GM18526 (cell line): ENCODE data around the gene IFNE.

ENCODE experiments used
- POLR2A ChIP-seq: IDR thresholded peaks from 3 replicates; pipeline ENCODE4 v1.6.1; 2011; ENCODE audit not compliant: insufficient read length; ENCODE audit errors: extremely low read depth

Gene IFNE, protein sequence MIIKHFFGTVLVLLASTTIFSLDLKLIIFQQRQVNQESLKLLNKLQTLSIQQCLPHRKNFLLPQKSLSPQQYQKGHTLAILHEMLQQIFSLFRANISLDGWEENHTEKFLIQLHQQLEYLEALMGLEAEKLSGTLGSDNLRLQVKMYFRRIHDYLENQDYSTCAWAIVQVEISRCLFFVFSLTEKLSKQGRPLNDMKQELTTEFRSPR

DNA sequence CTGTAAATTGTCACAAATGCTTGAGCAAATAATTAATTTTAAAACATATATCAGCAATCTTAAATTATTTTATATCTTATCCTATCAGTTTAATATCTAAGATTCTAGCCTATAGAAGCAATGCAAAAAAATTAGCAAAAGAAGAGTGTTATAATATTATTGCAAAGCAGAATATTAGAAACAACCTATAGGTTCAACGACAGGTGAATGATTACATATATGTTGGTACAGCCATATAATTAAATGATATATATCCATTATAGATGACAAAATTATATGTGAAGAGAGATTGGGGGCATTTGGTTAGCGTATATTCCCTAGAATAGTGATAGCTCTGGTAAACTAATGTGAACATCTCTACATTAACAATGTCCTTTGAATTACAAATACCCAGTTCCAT, at the start of gene IFNE:
Gene IFNE, minus strand, starts transcription at position 101 of the 400 bp plus-strand sequence. CDS start 619 bp downstream, outside the sequence.
- no peak for TF ChIP-seq POLR2A

DNA sequence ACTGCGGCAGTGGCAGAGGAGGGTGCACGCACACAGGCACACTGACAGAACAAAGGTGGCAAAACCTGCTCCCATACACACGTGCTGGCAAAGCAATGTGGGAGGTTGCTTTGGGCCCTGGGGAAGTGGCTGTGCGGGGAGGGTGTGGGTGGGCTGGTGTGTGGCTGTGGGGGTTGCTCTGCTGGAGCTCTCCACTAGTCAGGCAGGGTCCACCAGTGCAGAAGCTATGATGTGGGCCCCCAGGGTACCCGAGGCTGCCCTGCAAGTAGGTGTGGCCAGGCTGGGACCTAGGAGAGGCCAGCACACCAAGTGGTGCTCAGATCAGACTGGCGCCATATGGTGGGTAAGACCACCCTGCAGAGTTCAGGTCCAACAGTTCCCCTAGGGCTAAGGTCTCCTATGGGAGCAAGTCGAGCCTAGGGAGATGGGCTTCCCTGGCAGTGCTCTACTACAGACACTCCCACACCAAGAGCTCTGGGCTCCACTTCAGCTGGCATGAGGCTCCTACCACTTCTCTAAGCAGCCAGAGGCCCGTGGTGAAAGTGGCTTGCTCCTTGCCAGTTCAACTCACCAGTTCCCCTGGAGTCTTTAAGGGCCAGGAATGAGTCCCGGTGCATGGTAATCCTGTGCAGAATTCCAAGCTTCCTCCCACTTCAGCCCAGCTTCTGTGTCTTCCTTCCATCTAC, 46.2 kb upstream of the IFNE start:
- TF ChIP-seq POLR2A, result no peak

DNA sequence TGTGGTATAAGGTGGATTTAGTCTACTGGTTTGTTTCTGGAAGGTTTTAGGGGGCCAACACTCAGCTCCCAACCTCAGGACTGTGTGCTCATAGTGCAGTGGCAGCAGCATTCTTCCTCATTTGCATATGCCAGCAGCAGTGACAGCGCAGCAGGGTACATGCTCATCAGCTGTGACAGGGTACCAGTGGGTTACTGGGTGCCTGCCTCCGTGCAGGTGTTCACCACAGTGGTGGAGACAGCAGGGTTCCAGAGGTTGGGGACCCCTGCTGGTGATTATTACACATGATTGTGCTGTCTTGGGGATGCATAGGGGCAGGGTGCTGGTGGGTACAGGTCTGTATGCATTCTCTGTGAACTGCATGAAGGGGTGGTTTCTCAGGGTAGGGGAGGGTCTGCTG, 45.5 kb upstream of the IFNE start:
- TF ChIP-seq POLR2A, result no peak

DNA sequence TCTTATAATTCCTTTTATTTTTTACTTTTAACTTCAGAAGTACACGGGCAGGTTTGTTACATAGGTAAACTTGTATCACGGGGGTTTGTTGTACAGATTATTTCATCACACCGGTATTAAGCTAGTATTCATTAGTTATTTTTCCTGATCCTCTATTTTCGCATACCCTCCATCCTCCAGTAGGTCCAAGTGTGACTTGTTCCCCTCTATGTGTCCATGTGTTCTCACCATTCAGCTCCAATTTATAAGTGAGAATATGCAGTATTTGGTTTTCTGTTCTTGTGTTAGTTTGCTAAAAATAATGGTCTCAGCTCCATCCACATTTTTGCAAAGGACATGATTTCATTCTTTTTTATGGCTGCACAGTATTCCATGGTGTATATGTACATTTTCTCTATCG, 43.1 kb upstream of the IFNE start:
- no peak for TF ChIP-seq POLR2A

DNA sequence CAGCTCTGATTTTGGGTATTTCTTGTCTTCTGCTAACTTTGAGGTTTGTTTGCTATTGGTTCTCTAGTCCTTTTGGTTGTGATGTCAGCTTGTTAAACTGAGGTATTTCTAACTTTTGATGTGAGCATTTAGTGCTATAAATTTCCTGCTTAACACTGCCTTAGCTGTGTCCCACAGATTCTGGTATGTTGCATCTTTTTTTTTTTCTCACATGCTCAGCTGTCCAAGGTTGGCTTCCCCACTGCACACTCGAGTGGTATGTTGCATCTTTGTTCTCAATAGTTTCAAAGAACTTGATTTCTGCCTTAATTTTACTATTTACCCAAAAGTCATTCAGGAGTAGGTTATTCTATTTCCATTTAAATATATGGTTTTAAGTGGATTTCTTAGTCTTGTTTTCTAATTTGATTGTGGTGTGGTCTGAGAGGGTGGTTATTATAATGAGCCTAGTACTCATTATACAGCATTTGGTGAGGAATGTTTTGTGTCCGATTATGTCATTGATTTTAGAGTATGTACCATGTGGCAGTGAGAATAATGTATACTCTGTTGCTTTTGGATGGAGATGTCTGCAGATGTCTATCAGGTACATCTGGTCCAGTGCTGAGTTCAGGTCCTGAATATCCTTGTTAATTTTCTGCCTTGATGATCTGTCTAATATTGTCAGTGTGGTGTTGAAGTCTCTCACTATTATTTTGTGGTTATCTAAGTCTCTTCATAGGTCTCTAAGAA, 42.2 kb upstream of the IFNE start:
- TF ChIP-seq POLR2A, result no peak

DNA sequence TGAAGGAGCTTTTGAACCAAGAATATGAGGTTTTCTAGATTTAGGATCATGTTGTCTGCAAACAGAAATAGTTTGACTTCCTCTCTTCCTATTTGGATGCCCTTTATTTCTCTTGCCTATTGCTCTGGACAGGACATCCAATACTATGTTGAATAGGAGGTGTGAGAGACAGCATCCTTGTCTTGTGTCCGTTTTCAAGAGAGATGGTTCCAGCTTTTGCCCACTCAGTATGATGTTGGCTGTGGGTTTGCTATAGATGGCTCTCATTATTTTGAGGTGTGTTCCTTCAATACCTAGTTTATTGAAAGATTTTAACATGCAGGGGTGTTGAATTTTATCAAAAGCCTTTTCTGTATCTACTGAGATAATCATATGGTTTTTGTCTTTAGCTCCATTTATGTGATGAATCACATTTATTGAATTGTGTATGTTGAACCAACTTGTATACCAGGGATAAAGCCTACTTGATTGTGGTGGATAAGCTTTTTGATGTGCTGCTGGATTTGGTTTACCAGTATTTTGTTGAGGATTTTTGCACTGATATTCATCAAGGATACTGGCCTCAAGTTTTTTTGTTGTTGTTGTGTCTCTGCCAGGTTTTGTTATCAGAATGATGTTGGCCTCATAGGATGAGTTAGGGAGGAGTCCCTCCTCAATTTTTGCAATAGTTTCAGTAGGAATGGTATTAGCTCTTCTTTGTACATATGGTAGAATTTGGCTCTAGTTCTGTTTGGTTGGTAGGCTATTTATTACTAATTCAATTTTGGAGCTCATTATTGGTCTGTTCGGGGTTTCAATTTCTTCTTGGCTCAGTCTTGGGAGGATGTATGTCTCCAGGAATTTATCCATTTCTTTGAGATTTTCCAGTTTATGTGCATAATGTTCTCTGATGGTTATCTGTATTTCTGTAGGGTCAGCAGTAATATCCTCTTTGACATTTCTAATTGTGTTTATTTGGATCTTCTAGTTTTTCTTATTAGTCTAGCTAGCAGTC, 41.2 kb upstream of the IFNE start:
- TF ChIP-seq POLR2A, result no peak

DNA sequence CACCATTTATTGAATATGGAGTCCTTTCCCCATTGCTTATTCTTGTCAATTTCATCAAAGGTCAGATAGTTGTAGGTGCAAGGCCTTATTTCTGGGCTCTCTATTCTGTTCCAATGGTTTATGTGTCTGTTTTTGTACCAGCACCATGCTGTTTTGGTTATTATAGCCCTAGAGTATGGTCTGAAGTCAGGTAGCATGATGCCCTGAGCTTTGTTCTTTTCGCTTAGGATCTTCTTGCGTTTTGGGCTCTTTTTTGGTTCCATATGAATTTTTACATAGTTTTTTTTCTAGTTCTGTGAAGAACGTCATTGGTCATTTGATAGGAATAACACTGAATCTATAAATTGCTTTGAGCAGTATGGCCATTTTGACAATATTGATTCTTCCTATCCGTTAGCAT, 40.2 kb upstream of the IFNE start:
- no peak for TF ChIP-seq POLR2A

DNA sequence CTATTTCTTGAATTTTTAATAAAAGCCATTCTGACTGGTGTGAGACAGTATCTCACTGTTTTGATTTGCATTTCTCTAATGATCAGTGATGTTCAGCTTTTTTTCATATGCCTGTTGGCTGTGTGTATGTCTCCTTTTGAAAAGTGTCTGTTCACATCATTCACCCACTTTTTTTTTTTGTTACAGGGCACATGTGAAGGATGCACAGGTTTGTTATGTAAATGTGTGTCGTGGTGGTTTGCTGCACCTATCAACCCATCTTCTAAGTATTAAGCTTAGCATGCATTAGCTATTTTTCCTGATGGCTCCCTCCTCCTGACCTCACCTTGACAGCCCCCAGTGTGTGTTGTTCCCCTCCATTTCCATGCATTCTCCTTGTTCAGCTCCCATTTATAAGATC, 39.3 kb upstream of the IFNE start:
- TF ChIP-seq POLR2A, result no peak

DNA sequence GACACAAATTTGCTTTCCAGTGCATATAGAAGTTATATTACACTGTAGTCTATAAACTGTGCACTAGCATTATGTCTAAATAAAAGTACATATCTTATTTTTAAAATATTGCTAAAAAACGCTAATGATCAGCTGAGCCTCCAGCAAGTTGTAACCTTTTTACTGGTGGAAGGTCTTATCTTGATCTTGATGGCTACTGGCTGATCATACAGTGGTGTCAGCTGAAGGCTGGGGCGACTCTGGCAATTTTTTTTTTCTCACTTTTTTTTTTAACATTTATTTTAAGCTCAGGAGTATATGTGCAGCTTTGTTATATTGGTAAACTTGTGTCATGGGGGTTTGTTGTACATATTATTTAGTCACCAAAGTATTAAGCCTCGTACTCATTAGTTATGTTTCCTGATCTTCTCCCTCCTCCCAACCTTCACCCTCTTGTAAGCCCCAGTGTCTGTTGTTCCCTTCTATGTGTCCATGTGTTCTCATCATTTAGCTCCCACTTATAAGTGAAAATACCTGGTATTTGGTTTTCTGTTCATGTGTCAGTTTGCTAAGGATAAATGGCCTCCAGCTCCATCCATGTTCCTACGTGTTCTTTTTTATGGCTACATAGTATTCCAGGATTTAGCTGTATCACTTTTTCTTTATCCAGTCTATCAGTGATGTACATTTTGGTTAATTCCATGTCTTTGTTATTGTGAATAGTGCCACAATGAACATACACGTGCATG, 38.6 kb upstream of the IFNE start:
- no peak for TF ChIP-seq POLR2A

DNA sequence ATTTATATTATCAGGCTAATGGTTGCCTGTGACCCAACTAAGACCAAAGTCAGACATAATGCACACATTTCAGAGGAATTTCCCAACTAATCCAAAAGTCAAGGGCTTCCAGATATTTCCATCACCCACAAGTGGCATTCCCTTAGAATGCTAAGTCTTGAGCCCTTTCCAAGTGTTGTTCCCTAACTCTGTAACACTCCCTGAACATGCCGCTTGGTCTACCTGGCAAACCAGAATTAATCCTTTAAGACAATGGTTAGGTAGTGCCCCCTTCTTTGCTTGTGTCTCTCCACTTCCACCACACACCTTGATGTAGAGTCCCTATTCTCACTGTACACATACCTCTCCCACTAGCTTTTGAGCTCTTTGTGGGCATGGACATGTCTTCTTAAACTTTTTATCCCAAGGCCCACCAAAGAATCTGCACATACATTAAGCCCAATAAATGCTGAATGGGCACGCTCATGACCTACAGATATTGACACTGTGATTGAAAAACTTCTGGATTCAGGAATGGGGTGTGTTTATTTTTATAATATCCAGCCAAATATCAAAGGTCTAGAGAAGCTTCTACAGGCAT, 37.8 kb upstream of the IFNE start:
- TF ChIP-seq POLR2A, result no peak

DNA sequence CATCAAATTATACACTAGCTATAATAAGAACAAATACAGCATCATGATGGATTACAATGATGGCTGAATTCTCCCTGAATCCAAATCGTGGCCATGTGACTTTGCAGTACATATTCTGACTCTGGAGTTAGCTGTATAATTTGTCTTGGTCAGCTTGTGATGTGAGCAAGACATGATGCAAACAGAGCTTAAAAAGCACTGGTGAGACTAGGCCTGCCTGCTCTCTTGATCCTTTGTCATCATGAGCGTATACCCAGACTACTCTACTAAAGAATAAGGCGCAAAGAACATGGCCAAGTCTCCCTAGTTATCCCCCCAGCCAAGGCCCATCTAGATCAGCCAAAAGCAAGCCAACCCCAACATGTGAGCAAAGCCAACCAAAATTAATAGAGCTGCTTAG, 34.7 kb upstream of the IFNE start:
- no peak for TF ChIP-seq POLR2A

DNA sequence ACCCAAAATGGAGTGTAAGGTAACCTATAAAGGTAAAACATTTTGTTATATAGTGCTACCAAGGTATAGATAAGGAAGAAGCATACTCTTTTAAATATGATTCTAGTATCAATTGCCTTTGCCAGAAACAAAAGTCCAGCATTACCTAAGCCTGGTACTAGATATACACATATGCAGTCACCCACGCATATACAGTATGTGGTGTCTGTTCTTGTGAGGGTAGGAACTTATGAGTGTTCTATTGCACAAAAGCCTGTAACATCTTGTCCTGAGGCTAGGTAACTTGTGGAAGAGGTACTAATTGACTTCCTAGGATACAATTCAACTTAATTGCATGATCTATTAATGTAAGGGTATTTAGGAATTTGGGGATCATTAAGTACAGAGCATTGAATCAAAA, 31.3 kb upstream of the IFNE start:
- no peak for TF ChIP-seq POLR2A

DNA sequence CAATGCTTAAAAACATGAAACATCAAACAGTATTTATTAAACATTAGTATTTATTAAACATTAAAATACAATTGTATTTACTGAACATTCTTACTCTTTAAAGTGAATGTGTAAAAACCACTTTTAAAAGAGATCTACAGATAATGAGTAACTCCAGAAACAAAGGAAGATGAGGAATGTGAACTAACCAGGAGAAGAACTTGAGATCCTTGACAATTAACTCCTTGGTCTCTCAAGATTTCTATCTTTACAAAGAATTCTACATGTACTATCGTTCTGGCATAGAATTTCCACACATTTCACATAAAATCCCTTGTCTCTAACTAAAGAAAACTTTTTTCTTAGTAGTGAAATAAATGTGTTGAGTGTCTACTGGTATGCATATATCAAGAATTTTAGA, 28.7 kb upstream of the IFNE start:
- no peak for TF ChIP-seq POLR2A

DNA sequence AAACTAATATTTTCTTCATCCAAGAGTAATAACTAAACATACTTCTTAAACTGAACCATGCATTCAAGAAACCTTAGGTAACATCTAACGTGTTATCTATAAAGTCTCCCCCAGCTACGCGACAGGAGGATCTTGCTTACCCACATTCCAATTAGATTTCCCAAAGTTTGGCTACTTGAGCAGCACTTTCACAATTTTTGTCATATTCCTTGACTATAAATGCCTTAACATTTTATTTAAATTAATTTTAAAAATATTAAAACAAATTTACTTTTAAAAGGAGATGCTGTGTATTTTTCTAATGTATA, 25.3 kb upstream of the IFNE start:
- no peak for TF ChIP-seq POLR2A

DNA sequence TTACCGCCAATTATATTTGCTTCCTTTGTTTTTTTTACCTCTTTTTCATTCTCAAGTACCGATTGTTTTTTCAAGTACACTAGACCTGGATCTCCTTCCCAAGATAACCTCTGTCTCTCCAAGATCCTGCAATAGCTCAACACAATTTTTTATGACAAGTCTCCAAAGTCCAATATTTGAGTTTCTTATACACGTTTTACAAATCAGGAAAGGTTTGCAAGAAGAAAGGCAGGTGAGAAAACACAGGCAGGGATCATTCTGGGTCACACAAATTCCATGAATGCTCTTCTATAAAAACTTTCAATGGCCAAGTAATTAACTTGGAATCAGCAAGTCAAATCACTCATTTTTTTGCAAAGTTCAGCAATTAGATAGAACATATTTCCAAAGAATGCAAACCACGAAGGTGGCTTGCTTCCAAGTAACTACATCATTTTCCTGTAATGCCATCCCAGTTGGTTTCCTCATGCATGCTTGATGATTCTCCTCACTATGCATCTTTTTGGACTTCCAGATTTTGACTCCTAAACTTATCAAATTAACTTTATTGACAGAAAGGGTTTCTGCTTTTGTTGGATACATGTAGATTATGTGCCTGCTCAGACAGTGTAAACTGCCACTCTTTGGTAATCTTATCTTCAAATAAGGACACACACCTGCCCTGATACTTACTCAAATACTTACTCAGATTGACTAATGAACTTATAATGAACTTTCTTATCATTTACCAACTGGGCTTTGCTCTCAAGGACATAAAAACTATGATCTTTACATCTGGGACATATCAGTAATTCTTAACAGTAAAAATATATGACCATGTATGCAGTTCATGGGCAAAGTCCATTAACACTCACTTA, 24.7 kb upstream of the IFNE start:
- TF ChIP-seq POLR2A, result no peak
